ENCODE results near the gene SCAMP1.

The SCAMP1 gene

GRCh38 chr5:78512435-78512834 is 152.0 kb downstream of the SCAMP1 start:
- Histone ChIP-seq H3K36me3 (no peaks in the 10 kb centered on the region), H3K27me3 (no peaks in the 10 kb centered on the region), H3K4me1 (peaks cover 14% of the 10 kb centered on the region; the same call in 1 of the 2 replicates), H3K4me3 (ENCODE audit: low read depth, low read length) (no peak overlapping the region), H3K9me3 (no peaks in the 10 kb centered on the region)
- no peak for TF ChIP-seq CTCF (IDR thresholded peaks at IDR 0.05; ENCODE audit: low read depth, low read length)
- no peak for DNase-seq

GRCh38 chr5:78513441-78513840 is 153.0 kb downstream of the SCAMP1 start:
- H3K27me3 ChIP-seq, result no peaks in the 10 kb centered on the region
- no peaks in the 10 kb centered on the region for H3K9me3 ChIP-seq
- peaks cover 14% of the 10 kb centered on the region; the same call in 1 of the 2 replicates for H3K4me1 ChIP-seq
- H3K36me3 ChIP-seq, result no peaks in the 10 kb centered on the region
- no peak overlapping the region for H3K4me3 ChIP-seq (ENCODE audit: low read depth, low read length)
- no peak for TF ChIP-seq CTCF (IDR thresholded peaks at IDR 0.05; ENCODE audit: low read depth, low read length)
- DNase-seq, result no peak

GRCh38 chr5:78514427-78515330 is 154.3 kb downstream of the SCAMP1 start:
- no peak for DNase-seq
- TF ChIP-seq CTCF (IDR thresholded peaks at IDR 0.05; ENCODE audit: low read depth, low read length), result no peak
- Histone ChIP-seq H3K4me3 (ENCODE audit: low read depth, low read length) (no peak overlapping the region), H3K4me1 (peaks cover 9% of the 10 kb centered on the region; the same call in 1 of the 2 replicates), H3K9me3 (no peaks in the 10 kb centered on the region), H3K27me3 (no peaks in the 10 kb centered on the region), H3K36me3 (no peaks in the 10 kb centered on the region)

GRCh38 chr5:78515670-78516069 is 155.3 kb downstream of the SCAMP1 start:
- no peak overlapping the region for H3K4me3 ChIP-seq (ENCODE audit: low read depth, low read length)
- H3K36me3 ChIP-seq, result no peaks in the 10 kb centered on the region
- H3K27me3 ChIP-seq, result no peaks in the 10 kb centered on the region
- 0 out of 2 replicates have a peak, but pooled peaks have one; percentile 12 for TF ChIP-seq CTCF (IDR thresholded peaks at IDR 0.05; ENCODE audit: low read depth, low read length)
- DNase-seq, result no peak
- H3K9me3 ChIP-seq, result no peaks in the 10 kb centered on the region
- peaks cover 7% of the 10 kb centered on the region; the same call in 1 of the 2 replicates for H3K4me1 ChIP-seq

- TF ChIP-seq CTCF (IDR thresholded peaks at IDR 0.05; ENCODE audit: low read depth, low read length), result no peak
- Histone ChIP-seq H3K4me3 (ENCODE audit: low read depth, low read length) (no peak overlapping the region), H3K27me3 (no peaks in the 10 kb centered on the region), H3K9me3 (no peaks in the 10 kb centered on the region), H3K4me1 (peaks cover 5% of the 10 kb centered on the region), H3K36me3 (no peaks in the 10 kb centered on the region)
- DNase-seq, result no peak
Observed at GRCh38 chr5:78518365-78519197, 158.2 kb downstream of the SCAMP1 start.

Data from BE2C (cell line).